ENCODE results near the gene LCE6A. TPM values are rescaled to one million over a fixed set of nuclear protein-coding genes. Genes with fewer than 3 reads are reported as not detected.

The LCE6A gene
- total RNA-seq, 1 donor from 2014 or later, result not detected

DNA sequence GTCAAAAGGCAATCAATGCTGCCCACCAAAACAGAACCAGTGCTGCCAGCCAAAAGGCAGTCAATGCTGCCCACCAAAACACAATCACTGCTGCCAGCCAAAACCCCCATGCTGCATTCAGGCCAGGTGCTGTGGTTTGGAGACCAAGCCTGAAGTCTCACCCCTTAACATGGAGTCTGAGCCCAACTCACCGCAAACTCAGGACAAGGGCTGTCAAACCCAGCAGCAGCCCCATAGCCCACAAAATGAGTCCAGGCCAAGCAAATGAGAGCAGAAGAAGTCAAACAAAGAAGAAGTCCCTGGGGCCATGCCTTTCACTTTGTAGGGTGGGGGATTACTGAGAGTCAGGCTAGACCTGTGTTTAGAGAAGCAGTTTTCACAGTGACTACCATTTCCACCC lies 41.9 kb downstream of the LCE6A start:
- Mint-ChIP-seq H3K27me3 (ENCODE audit: low read depth, unreplicated experiment) (peaks cover 2% of the 10 kb centered on the region), H3K4me3 (ENCODE audit: unreplicated experiment) (no peak overlapping the region), H3K4me1 (ENCODE audit: low read depth, unreplicated experiment) (peaks cover 8% of the 10 kb centered on the region), H3K27ac (ENCODE audit: unreplicated experiment) (no peak overlapping the region), H3K9me3 (ENCODE audit: unreplicated experiment) (no peaks in the 10 kb centered on the region), H3K36me3 (ENCODE audit: low read depth, unreplicated experiment) (no peaks in the 10 kb centered on the region)
- TF ChIP-seq EZH2 (IDR thresholded peaks at IDR 0.05; ENCODE audit: insufficient read depth, low read length), result no peak
- TF ChIP-seq, protein P1, sequence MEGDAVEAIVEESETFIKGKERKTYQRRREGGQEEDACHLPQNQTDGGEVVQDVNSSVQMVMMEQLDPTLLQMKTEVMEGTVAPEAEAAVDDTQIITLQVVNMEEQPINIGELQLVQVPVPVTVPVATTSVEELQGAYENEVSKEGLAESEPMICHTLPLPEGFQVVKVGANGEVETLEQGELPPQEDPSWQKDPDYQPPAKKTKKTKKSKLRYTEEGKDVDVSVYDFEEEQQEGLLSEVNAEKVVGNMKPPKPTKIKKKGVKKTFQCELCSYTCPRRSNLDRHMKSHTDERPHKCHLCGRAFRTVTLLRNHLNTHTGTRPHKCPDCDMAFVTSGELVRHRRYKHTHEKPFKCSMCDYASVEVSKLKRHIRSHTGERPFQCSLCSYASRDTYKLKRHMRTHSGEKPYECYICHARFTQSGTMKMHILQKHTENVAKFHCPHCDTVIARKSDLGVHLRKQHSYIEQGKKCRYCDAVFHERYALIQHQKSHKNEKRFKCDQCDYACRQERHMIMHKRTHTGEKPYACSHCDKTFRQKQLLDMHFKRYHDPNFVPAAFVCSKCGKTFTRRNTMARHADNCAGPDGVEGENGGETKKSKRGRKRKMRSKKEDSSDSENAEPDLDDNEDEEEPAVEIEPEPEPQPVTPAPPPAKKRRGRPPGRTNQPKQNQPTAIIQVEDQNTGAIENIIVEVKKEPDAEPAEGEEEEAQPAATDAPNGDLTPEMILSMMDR (IDR thresholded peaks at IDR 0.05; ENCODE audit: insufficient read depth, low read depth, low read length), result no peak
- DNase-seq (ENCODE audit: low read depth) (no peak), FAIRE-seq (no peak)
- H3K4me1 ChIP-seq (ENCODE audit: insufficient read depth, low read length), result no peaks in the 10 kb centered on the region
- H3K9ac ChIP-seq (ENCODE audit: low read length), result no peak overlapping the region
- H3K27me3 ChIP-seq (ENCODE audit: insufficient read depth, low read length), result no peaks in the 10 kb centered on the region
- H3K36me3 ChIP-seq (ENCODE audit: insufficient read depth, low read length), result no peaks in the 10 kb centered on the region
- H2AFZ ChIP-seq (ENCODE audit: low read depth, low read length), result no peak overlapping the region
- no peak overlapping the region for H3K4me2 ChIP-seq (ENCODE audit: low read length)
- H3K4me3 ChIP-seq (ENCODE audit: insufficient read depth, low read depth, low read length), result no peak overlapping the region
- no peaks in the 10 kb centered on the region for H3K79me2 ChIP-seq (ENCODE audit: insufficient read depth, low read length)
- H3K9me3 ChIP-seq (ENCODE audit: insufficient read depth, low read depth, low read length), result no peaks in the 10 kb centered on the region
- no peaks in the 10 kb centered on the region for H4K20me1 ChIP-seq (ENCODE audit: insufficient read depth, low read length)
- H3K27ac ChIP-seq (ENCODE audit: low read depth, low read length), result no peak overlapping the region

GRCh38 chr1:152884966-152885624 lies 42.4 kb downstream of the LCE6A start:
- Histone ChIP-seq H3K9me3 (ENCODE audit: insufficient read depth, low read depth, low read length) (no peaks in the 10 kb centered on the region), H3K79me2 (ENCODE audit: insufficient read depth, low read length) (no peaks in the 10 kb centered on the region), H4K20me1 (ENCODE audit: insufficient read depth, low read length) (no peaks in the 10 kb centered on the region), H3K27me3 (ENCODE audit: insufficient read depth, low read length) (no peaks in the 10 kb centered on the region), H3K9ac (ENCODE audit: low read length) (no peak overlapping the region), H3K36me3 (ENCODE audit: insufficient read depth, low read length) (no peaks in the 10 kb centered on the region), H3K4me2 (ENCODE audit: low read length) (no peak overlapping the region), H3K4me1 (ENCODE audit: insufficient read depth, low read length) (no peaks in the 10 kb centered on the region), H3K27ac (ENCODE audit: low read depth, low read length) (no peak overlapping the region), H2AFZ (ENCODE audit: low read depth, low read length) (no peak overlapping the region), H3K4me3 (ENCODE audit: insufficient read depth, low read depth, low read length) (no peak overlapping the region)
- Mint-ChIP-seq H3K27ac (ENCODE audit: unreplicated experiment) (no peak overlapping the region), H3K36me3 (ENCODE audit: low read depth, unreplicated experiment) (no peaks in the 10 kb centered on the region), H3K27me3 (ENCODE audit: low read depth, unreplicated experiment) (peaks cover 2% of the 10 kb centered on the region), H3K9me3 (ENCODE audit: unreplicated experiment) (no peaks in the 10 kb centered on the region), H3K4me1 (ENCODE audit: low read depth, unreplicated experiment) (peaks cover 8% of the 10 kb centered on the region), H3K4me3 (ENCODE audit: unreplicated experiment) (no peak overlapping the region)
- FAIRE-seq, result no peak
- DNase-seq (ENCODE audit: low read depth), result peak; percentile 66
- TF ChIP-seq, protein P1 (IDR thresholded peaks at IDR 0.05; ENCODE audit: insufficient read depth, low read depth, low read length), result no peak

GRCh38 chr1:152886085-152886484 lies 43.4 kb downstream of the LCE6A start:
- DNase-seq (ENCODE audit: low read depth) (peak; percentile 6), FAIRE-seq (no peak)
- no peak for TF ChIP-seq EZH2 (IDR thresholded peaks at IDR 0.05; ENCODE audit: insufficient read depth, low read length)
- TF ChIP-seq, protein P1 (IDR thresholded peaks at IDR 0.05; ENCODE audit: insufficient read depth, low read depth, low read length), result no peak
- no peaks in the 10 kb centered on the region for H3K27me3 ChIP-seq (ENCODE audit: insufficient read depth, low read length)
- no peak overlapping the region for H3K27ac ChIP-seq (ENCODE audit: low read depth, low read length)
- no peaks in the 10 kb centered on the region for H3K9me3 ChIP-seq (ENCODE audit: insufficient read depth, low read depth, low read length)
- Mint-ChIP-seq H3K27me3 (ENCODE audit: low read depth, unreplicated experiment) (peaks cover 2% of the 10 kb centered on the region), H3K4me3 (ENCODE audit: unreplicated experiment) (no peak overlapping the region), H3K36me3 (ENCODE audit: low read depth, unreplicated experiment) (no peaks in the 10 kb centered on the region), H3K4me1 (ENCODE audit: low read depth, unreplicated experiment) (peaks cover 7% of the 10 kb centered on the region), H3K27ac (ENCODE audit: unreplicated experiment) (no peak overlapping the region), H3K9me3 (ENCODE audit: unreplicated experiment) (no peaks in the 10 kb centered on the region)
- no peaks in the 10 kb centered on the region for H3K4me1 ChIP-seq (ENCODE audit: insufficient read depth, low read length)
- H2AFZ ChIP-seq (ENCODE audit: low read depth, low read length), result no peak overlapping the region
- H3K36me3 ChIP-seq (ENCODE audit: insufficient read depth, low read length), result no peaks in the 10 kb centered on the region
- no peak overlapping the region for H3K4me3 ChIP-seq (ENCODE audit: insufficient read depth, low read depth, low read length)
- H3K9ac ChIP-seq (ENCODE audit: low read length), result no peak overlapping the region
- H3K4me2 ChIP-seq (ENCODE audit: low read length), result no peak overlapping the region
- H4K20me1 ChIP-seq (ENCODE audit: insufficient read depth, low read length), result no peaks in the 10 kb centered on the region
- no peaks in the 10 kb centered on the region for H3K79me2 ChIP-seq (ENCODE audit: insufficient read depth, low read length)

All from astrocyte (in vitro differentiated cells and primary cell).